Lung (tissue), 12 donors: ENCODE results near the gene METTL8. TPM values are rescaled to one million over a fixed set of nuclear protein-coding genes. Genes with fewer than 3 reads are reported as not detected.

Experiments
- ATAC-seq: fragments of 200-7000 bp; cut with Tn5 transposase; one replicate; pipeline ENCODE4 v1.9.1; 2020; ENCODE audit warnings: moderate number of reproducible peaks; ENCODE audit not compliant: insufficient read depth, low FRiP score
- DNase-seq, 3 donors: peaks; one replicate each; pipeline ENCODE4 v3.0.0-alpha.2; 2013 to 2017
- H3K27ac ChIP-seq, 2 donors: one replicate each; pipeline ENCODE4 v1.5.1; 2013; ENCODE audit warnings: mild to moderate bottlenecking in 2 of 2, moderate library complexity in 2 of 2, control low read depth in 1 of 2, inconsistent platforms in 1 of 2, low read depth in 1 of 2, low read length in 1 of 2
- H3K27me3 ChIP-seq, 3 donors: one replicate each; pipeline ENCODE4 v1.5.1; 2013; ENCODE audit warnings: low read length in 2 of 3; ENCODE audit not compliant: control insufficient read depth in 3 of 3, insufficient read depth in 3 of 3
- H3K36me3 ChIP-seq, 4 donors: one replicate each; pipeline ENCODE4 v1.5.1; 2013; ENCODE audit warnings: low read length in 4 of 4, mild to moderate bottlenecking in 1 of 4, moderate library complexity in 1 of 4; ENCODE audit not compliant: control insufficient read depth in 4 of 4, insufficient read depth in 4 of 4
- H3K4me1 ChIP-seq, 5 donors: one replicate each; pipeline ENCODE4 v1.5.1; 2013; ENCODE audit warnings: low read length in 5 of 5, mild to moderate bottlenecking in 2 of 5, moderate library complexity in 1 of 5; ENCODE audit not compliant: control insufficient read depth in 5 of 5, insufficient read depth in 5 of 5
- H3K4me3 ChIP-seq: one replicate; pipeline ENCODE4 v1.5.1; 2013; ENCODE audit warnings: mild to moderate bottlenecking, control low read depth, moderate library complexity
- H3K9ac ChIP-seq, 2 donors: one replicate each; pipeline ENCODE4 v1.5.1; 2013; ENCODE audit warnings: low read length in 2 of 2, control low read depth in 1 of 2; ENCODE audit not compliant: insufficient read depth in 1 of 2
- H3K9me3 ChIP-seq, 4 donors: one replicate each; pipeline ENCODE4 v1.5.1; 2013; ENCODE audit warnings: low read length in 3 of 4, mild to moderate bottlenecking in 1 of 4, moderate library complexity in 1 of 4; ENCODE audit not compliant: control insufficient read depth in 4 of 4, insufficient read depth in 3 of 4
- CTCF ChIP-seq: IDR thresholded peaks from 2 replicates; pipeline ENCODE4 v1.5.1; 2012; ENCODE audit warnings: mild to moderate bottlenecking; ENCODE audit errors: control extremely low read depth, extremely low read depth
- WGBS, 2 donors: extraction: QIAGEN DNeasy Blood & Tissue Kit; methylation state at CpG; one replicate each; pipeline ENCODE4 v1.1.7; 2013; 5-methylcytosine and 5-hydroxymethylcytosine counted together
- polyA plus RNA-seq, 2 donors: library from polyadenylated mRNA; stranded (reverse); fragments of 200-250 nt; gene quantifications; one replicate each; pipeline ENCODE4 v1.2.1, GENCODE V29; 2013
- total RNA-seq, 2 donors: library from RNA; depleted of rRNA in 1 of 2; stranded (reverse); fragments of >200 nt in 1 of 2; gene quantifications; one replicate each; pipeline ENCODE4 v1.2.1, GENCODE V29; 2014 to 2021
- donor health status: control.
- donor health status: control.
- donor health status: Bipolar disorder and iron deficiency.
- donor health status: healthy.
- donor health status: DM: yes; HTN: yes; CAD: no.

The METTL8 gene
- total and polyA plus RNA-seq, 4 donors, result 4.9 to 9.3 (median 8.5) TPM

DNA sequence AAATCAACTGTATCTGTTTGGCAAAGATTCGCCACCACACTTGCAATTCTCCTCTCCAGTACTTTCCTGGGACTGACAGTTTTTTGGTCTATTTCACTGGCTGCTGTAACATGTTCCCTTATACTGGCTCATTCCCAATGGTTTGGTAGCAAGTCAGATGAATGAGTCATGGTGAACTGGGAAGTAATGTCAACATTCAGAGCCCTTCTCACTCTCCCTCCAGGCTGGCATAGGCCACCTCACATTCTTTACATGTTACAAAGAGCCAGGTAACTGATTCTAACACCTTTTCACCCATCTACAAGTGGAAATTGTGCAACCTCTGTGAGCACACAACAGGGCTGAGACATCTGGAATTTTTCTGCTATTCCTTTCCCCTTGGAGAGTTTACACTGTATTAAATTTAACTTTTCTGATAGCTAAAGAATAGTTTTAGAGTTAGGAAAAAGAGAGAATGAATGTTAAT, 161.8 kb downstream of the METTL8 start:
- peaks cover 0 to 3% (median 0%) of the 10 kb centered on the region in 5 donors for H3K4me1 ChIP-seq
- WGBS, 2 donors, result 40 to 63% methylated on average over 1 of the region's 1 CpG
- no peak overlapping the region for H3K4me3 ChIP-seq
- ATAC-seq (peak; percentile 89), DNase-seq (peak; percentile 40 to 84 (median 59))
- TF ChIP-seq CTCF, result no peak
- no peaks in the 10 kb centered on the region for H3K9me3 ChIP-seq
- no peak overlapping the region for H3K9ac ChIP-seq
- H3K27me3 ChIP-seq, result no peaks in the 10 kb centered on the region
- no peak overlapping the region for H3K27ac ChIP-seq
- H3K36me3 ChIP-seq, result no peaks in the 10 kb centered on the region

- H3K9ac ChIP-seq, result no peak overlapping the region
- DNase-seq, result peak in 1 of 3 donors; percentile 1
- no peaks in the 10 kb centered on the region for H3K27me3 ChIP-seq
- 58 to 87% methylated on average over 1 of the region's 1 CpG for WGBS, 2 donors
- H3K4me1 ChIP-seq, result peaks cover 0 to 3% (median 0%) of the 10 kb centered on the region in 5 donors
- H3K36me3 ChIP-seq, result no peaks in the 10 kb centered on the region
- H3K27ac ChIP-seq, result no peak overlapping the region
- ATAC-seq, result no peak
- H3K4me3 ChIP-seq, result no peak overlapping the region
- no peak for TF ChIP-seq CTCF
- H3K9me3 ChIP-seq, result no peaks in the 10 kb centered on the region
Measured at GRCh38 chr2:171271386-171271785, 162.4 kb downstream of the METTL8 start.

DNA sequence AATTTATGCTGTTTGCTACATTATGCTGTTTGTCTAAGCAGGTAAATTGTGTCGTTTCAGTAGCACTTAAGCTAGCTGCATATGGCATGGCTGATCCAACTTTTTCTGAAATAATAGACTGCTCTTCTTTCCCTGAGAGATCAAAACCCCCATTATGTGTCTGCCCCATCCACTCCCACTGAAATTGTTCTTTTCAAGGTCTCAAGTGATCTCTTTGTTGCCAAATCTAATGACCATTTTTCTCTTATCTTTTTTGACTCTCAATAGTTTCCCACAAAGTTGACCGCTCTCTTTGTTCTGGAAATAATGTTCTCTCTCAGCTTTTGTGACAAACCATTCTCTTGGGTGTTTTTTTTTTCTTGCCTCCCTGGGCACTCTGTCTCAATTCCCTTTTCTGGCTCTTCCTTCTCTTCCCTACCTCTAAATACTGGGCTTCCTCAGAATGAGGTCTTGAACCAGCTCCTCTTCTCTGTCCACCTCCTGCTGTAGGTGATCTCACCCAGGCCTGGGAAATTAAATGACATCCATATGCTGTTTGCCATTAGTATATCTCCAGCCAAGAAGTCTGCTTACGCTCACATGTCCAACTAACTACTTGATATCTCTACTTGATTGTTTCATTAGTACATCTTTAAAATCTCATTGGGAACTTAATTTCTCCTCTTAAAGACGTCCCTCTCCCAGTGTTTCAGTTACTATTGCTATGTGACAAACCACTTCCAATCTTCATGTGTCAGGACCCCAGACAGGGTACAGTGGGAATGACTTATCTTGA, 165.7 kb downstream of the METTL8 start:
- no peaks in the 10 kb centered on the region for H3K27me3 ChIP-seq
- no peaks in the 10 kb centered on the region for H3K9me3 ChIP-seq
- peaks cover 0 to 3% (median 0%) of the 10 kb centered on the region in 5 donors for H3K4me1 ChIP-seq
- no peak for TF ChIP-seq CTCF
- no peak overlapping the region for H3K4me3 ChIP-seq
- no peaks in the 10 kb centered on the region for H3K36me3 ChIP-seq
- no peak overlapping the region for H3K9ac ChIP-seq
- no peak overlapping the region for H3K27ac ChIP-seq
- 80 to 83% methylated on average over 4 of the region's 4 CpGs for WGBS, 2 donors
- ATAC-seq (no peak), DNase-seq (no peak)

Other genes starting within 250 kb of the METTL8 start
- gene DCAF17, start 236 bp upstream of the METTL8 start, total RNA-seq, result 10 to 100 TPM; 11.5 to 34.4 TPM
- 1 to 10 TPM; 3.1 to 4.5 TPM for gene DCAF17, start 236 bp upstream of the METTL8 start, polyA plus RNA-seq
- 100 to 1,000 TPM in 1 of 2 donors, 10 to 100 TPM in 1; 66.1 to 488 TPM for gene CYBRD1, start 88.5 kb upstream of the METTL8 start, total RNA-seq
- 10 to 100 TPM; 25.2 to 76.7 TPM for gene CYBRD1, start 88.5 kb upstream of the METTL8 start, polyA plus RNA-seq